ENCODE data around the gene PHLDB3.

PHLDB3 gene

DNA sequence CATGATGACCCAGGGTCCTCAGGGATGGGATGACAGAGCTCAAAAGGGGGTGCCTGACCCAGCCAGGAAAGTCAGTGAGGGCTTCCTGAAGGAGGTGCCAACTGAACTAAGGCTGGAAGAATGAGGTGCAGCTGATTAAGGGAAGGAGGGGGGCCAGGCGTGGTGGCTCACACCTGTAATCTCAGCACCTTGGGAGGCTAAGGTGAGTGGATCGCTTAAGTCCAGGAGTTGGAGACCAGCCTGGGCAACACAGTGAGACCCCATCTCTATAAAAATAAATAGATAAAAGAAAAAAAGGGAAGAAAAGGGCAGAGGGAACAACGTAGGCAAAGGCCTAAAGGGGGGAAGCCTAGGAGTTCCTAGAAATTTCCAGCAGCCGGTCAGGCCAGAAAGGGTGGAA, 30.1 kb downstream of the PHLDB3 start:
- H3F3A ChIP-seq (ENCODE audit: low read depth) = no peaks in the 10 kb centered on the region
- no peaks in the 10 kb centered on the region for H3K9me3 ChIP-seq (ENCODE audit: insufficient read depth, low read depth, low read length)
- H2AFZ ChIP-seq (ENCODE audit: low read length) = no peak overlapping the region
- H3K27me3 ChIP-seq (ENCODE audit: insufficient read depth, low read length, poor library complexity, severe bottlenecking) = no peaks in the 10 kb centered on the region
- H3K4me2 ChIP-seq (ENCODE audit: low read depth, low read length, poor library complexity, severe bottlenecking) = no peak overlapping the region
- no peak overlapping the region for H3K9ac ChIP-seq (ENCODE audit: low read depth, low read length, poor library complexity, severe bottlenecking)
- H3K36me3 ChIP-seq (ENCODE audit: insufficient read depth, low read length) = no peaks in the 10 kb centered on the region
- peaks cover under 1% of the 10 kb centered on the region for H3K4me1 ChIP-seq (ENCODE audit: insufficient read depth, low read length, poor library complexity, severe bottlenecking)
- no peaks in the 10 kb centered on the region for H4K20me1 ChIP-seq (ENCODE audit: insufficient read depth, low read length, poor library complexity, severe bottlenecking)
- H3K4me3 ChIP-seq (ENCODE audit: low read length, poor library complexity, severe bottlenecking) = no peak overlapping the region
- no peaks in the 10 kb centered on the region for H3K9me2 ChIP-seq (replicated peaks; ENCODE audit: low read depth, low read length)
- no peak for TF ChIP-seq EZH2phosphoT487 (IDR thresholded peaks at IDR 0.05; ENCODE audit: borderline replicate concordance)
- TF ChIP-seq, protein P1, sequence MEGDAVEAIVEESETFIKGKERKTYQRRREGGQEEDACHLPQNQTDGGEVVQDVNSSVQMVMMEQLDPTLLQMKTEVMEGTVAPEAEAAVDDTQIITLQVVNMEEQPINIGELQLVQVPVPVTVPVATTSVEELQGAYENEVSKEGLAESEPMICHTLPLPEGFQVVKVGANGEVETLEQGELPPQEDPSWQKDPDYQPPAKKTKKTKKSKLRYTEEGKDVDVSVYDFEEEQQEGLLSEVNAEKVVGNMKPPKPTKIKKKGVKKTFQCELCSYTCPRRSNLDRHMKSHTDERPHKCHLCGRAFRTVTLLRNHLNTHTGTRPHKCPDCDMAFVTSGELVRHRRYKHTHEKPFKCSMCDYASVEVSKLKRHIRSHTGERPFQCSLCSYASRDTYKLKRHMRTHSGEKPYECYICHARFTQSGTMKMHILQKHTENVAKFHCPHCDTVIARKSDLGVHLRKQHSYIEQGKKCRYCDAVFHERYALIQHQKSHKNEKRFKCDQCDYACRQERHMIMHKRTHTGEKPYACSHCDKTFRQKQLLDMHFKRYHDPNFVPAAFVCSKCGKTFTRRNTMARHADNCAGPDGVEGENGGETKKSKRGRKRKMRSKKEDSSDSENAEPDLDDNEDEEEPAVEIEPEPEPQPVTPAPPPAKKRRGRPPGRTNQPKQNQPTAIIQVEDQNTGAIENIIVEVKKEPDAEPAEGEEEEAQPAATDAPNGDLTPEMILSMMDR (conservative IDR thresholded peaks at IDR 0.05; ENCODE audit: low read length) = no peak
- H3K79me2 ChIP-seq (ENCODE audit: insufficient read depth, low read length) = no peaks in the 10 kb centered on the region

DNA sequence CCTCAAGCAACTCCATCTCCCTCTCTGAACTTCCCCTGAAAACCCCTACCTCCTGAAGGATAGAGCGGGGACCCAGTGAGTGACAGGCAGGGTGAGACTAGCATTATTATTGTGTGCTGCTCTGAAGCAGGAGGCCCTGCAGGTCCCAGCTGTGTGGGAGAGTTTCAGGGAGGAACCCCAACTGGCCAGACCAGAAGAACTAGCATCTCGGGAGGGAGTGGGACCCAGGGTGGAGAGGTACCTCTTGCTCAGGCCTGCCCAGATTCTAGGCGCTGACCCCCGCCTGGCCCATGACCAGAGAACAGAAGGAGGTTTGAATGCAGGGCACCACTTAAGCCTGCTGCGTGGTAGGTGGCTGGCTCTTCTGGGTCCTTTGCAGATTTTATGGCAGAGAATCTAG, 33.5 kb downstream of the PHLDB3 start:
- H3K4me2 ChIP-seq (ENCODE audit: low read depth, low read length, poor library complexity, severe bottlenecking) = no peak overlapping the region
- H2AFZ ChIP-seq (ENCODE audit: low read length) = no peak overlapping the region
- H3K27me3 ChIP-seq (ENCODE audit: insufficient read depth, low read length, poor library complexity, severe bottlenecking) = no peaks in the 10 kb centered on the region
- no peak overlapping the region for H3K9ac ChIP-seq (ENCODE audit: low read depth, low read length, poor library complexity, severe bottlenecking)
- TF ChIP-seq, protein P1 (conservative IDR thresholded peaks at IDR 0.05; ENCODE audit: low read length) = no peak
- no peaks in the 10 kb centered on the region for H3K9me3 ChIP-seq (ENCODE audit: insufficient read depth, low read depth, low read length)
- H3K9me2 ChIP-seq (replicated peaks; ENCODE audit: low read depth, low read length) = no peaks in the 10 kb centered on the region
- H3K4me3 ChIP-seq (ENCODE audit: low read length, poor library complexity, severe bottlenecking) = no peak overlapping the region
- H3F3A ChIP-seq (ENCODE audit: low read depth) = no peaks in the 10 kb centered on the region
- H3K36me3 ChIP-seq (ENCODE audit: insufficient read depth, low read length) = no peaks in the 10 kb centered on the region
- peaks cover 8% of the 10 kb centered on the region for H3K4me1 ChIP-seq (ENCODE audit: insufficient read depth, low read length, poor library complexity, severe bottlenecking)
- H3K79me2 ChIP-seq (ENCODE audit: insufficient read depth, low read length) = no peaks in the 10 kb centered on the region
- H4K20me1 ChIP-seq (ENCODE audit: insufficient read depth, low read length, poor library complexity, severe bottlenecking) = no peaks in the 10 kb centered on the region

DNA sequence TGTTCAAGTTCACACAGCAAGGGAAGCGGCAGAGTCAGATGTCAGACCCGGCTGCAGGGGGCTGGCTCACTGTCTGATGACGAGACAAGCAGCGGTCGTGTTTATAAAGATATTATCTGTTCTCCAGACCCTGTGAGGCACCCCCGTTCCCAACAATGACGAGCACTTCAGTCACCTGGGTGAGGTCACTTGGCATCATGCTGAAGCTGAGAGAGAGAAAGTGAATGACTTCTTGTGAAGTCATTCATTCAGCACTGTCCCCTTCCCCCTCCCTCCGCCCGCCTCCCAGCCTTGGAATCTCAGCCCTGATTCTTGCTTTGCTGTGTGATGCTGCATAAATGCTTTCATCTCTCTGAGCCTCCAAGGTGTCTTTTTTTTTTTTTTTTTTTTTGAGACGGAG, 34.3 kb downstream of the PHLDB3 start:
- H3K36me3 ChIP-seq (ENCODE audit: insufficient read depth, low read length) = no peaks in the 10 kb centered on the region
- H3K79me2 ChIP-seq (ENCODE audit: insufficient read depth, low read length) = no peaks in the 10 kb centered on the region
- no peak overlapping the region for H3K4me3 ChIP-seq (ENCODE audit: low read length, poor library complexity, severe bottlenecking)
- no peak overlapping the region for H3K4me2 ChIP-seq (ENCODE audit: low read depth, low read length, poor library complexity, severe bottlenecking)
- H3K9ac ChIP-seq (ENCODE audit: low read depth, low read length, poor library complexity, severe bottlenecking) = no peak overlapping the region
- H3K4me1 ChIP-seq (ENCODE audit: insufficient read depth, low read length, poor library complexity, severe bottlenecking) = peaks cover 8% of the 10 kb centered on the region
- H3K9me2 ChIP-seq (replicated peaks; ENCODE audit: low read depth, low read length) = no peaks in the 10 kb centered on the region
- H2AFZ ChIP-seq (ENCODE audit: low read length) = no peak overlapping the region
- no peak for TF ChIP-seq EZH2phosphoT487 (IDR thresholded peaks at IDR 0.05; ENCODE audit: borderline replicate concordance)
- TF ChIP-seq, protein P1 (conservative IDR thresholded peaks at IDR 0.05; ENCODE audit: low read length) = no peak
- H4K20me1 ChIP-seq (ENCODE audit: insufficient read depth, low read length, poor library complexity, severe bottlenecking) = no peaks in the 10 kb centered on the region
- H3K27me3 ChIP-seq (ENCODE audit: insufficient read depth, low read length, poor library complexity, severe bottlenecking) = no peaks in the 10 kb centered on the region
- H3F3A ChIP-seq (ENCODE audit: low read depth) = no peaks in the 10 kb centered on the region
- H3K9me3 ChIP-seq (ENCODE audit: insufficient read depth, low read depth, low read length) = no peaks in the 10 kb centered on the region

All from Loucy (cell line).